22Rv1 (cell line): ENCODE data around the gene COPZ2.

Source experiments
- ZFX ChIP-seq: fragments of 450-650 bp; IDR thresholded peaks from 2 replicates; pipeline ENCODE4 v1.6.1; 2017; ENCODE audit warnings: antibody characterized with exemption, borderline replicate concordance
- TF ChIP-seq, protein P1 (sequence below): fragments of 450-650 bp; IDR thresholded peaks from 2 replicates; pipeline ENCODE4 v1.5.1; 2017; ENCODE audit warnings: mild to moderate bottlenecking

DNA sequence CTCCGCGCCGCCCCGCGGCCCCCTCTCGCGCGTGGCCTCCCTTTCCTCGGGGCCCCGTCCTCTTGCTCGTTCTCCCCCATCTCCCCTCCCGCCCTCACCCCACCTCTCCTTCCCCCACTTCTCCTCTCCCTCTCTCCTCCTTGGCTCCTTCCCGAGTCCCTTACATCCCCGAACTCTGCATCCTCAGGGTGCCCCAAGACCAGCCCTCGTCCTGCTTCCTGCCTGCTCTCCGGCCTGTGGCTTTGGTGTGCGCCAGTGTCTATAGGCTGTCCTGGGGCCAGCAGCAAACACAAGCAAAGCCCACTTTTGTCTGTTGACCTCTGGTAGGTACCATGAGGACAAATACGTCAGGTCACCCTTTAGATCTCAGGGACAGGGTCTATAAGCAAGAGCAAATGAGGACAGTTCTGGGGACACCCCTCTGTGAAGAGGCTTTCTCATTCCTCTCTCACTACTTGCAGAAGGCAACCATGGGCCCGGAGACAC, 284 bp upstream of the COPZ2 start:
- TF ChIP-seq, protein P1, sequence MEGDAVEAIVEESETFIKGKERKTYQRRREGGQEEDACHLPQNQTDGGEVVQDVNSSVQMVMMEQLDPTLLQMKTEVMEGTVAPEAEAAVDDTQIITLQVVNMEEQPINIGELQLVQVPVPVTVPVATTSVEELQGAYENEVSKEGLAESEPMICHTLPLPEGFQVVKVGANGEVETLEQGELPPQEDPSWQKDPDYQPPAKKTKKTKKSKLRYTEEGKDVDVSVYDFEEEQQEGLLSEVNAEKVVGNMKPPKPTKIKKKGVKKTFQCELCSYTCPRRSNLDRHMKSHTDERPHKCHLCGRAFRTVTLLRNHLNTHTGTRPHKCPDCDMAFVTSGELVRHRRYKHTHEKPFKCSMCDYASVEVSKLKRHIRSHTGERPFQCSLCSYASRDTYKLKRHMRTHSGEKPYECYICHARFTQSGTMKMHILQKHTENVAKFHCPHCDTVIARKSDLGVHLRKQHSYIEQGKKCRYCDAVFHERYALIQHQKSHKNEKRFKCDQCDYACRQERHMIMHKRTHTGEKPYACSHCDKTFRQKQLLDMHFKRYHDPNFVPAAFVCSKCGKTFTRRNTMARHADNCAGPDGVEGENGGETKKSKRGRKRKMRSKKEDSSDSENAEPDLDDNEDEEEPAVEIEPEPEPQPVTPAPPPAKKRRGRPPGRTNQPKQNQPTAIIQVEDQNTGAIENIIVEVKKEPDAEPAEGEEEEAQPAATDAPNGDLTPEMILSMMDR, result no peak
- TF ChIP-seq ZFX, result no peak
